SH-SY5Y (cell line): Measurements from ENCODE around the gene GNPDA2.

Experiments
- GATA2 ChIP-seq: IDR thresholded peaks from 2 replicates; pipeline ENCODE4 v1.6.1; 2011; ENCODE audit warnings: mild to moderate bottlenecking, low read depth, low read length
- GATA3 ChIP-seq: IDR thresholded peaks from 2 replicates; pipeline ENCODE4 v1.6.1; 2011; ENCODE audit warnings: low read depth, mild to moderate bottlenecking, low read length, moderate library complexity

Gene GNPDA2

DNA sequence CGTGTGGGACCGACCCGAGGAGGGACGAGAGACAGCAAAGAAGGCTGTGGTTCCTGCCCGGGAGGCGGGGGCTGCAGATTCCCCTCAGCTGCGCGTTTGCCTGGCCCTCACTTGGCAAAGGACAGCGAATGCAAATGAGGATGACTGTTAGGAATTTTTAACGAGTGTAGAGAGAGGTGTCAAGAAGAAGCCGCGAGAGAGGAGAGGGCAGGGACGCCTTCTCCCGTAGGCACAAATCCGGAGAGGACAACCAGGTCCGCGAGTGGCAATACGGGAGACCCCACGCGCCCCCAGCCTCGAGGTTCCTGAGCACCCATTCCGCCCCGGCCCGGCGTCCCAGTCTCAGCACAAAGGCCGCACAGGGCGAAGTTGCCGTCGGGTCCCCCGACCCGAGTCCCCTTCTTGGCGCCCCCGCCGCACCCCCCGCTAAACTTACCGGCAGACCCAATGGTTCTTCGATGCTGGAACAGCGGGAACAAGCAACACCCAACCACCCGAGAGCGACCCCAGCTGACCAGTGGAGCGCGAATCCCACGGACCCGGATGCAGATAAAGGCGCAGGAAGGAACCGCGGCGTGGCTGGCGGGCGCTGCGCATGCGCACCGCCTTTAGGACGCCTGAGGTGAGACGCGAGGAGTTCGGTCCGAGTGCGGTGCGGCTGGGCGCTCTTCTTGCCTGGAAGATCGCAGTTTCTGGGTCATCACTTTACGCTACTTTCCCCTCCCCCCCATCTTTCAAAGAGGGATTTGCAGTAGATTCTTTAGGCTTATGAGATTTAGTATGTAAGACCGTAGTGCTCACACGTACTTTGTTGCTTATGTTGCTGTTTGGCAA, at the start of gene GNPDA2:
Gene GNPDA2, minus strand, starts transcription at position 519 of the 834 bp plus-strand sequence. CDS start 4,349 bp downstream, outside the sequence.
- TF ChIP-seq GATA3 (no peak), GATA2 (peak; percentile 39; the same call in 1 of the 2 replicates)

DNA sequence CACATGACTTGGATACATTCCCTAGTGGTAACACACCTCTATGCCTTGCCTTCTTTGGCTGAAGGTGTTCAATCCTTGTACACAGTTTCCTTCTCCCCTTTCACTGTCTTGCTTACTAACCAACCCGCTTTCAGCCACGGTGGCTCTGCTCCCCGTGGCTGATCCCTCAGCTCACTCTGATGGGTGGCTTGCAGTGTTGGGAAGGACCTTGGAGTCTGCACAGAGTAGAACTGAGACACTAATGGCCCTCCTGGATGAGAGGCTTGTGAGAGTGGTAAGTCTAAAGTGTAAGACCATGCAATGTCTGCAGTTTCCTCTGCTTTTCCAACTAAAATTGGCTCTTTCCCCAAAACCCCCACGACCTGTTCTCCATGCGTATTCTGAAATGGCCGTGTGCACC, 46.0 kb upstream of the GNPDA2 start:
- TF ChIP-seq GATA2 (no peak), GATA3 (no peak)

DNA sequence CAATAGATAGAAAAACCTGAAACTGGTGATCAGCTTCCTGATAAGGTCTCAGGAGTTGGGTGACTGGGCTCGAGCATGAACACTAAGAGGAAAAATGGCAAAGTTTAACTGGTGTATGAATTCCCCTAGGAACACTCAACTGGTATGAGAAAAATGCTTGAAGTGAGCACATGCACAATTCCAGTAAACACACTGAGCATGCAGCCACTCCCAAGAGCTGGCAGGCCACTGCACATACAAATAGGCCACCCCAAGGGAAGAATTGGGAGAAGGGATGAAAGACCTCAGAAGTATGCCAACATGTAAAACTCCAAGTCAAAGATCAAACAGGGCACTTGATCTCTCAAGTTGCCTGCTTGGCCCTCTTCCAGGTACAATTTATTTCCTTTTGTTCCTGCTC, 45.4 kb upstream of the GNPDA2 start:
- TF ChIP-seq GATA3, result no peak
- no peak for TF ChIP-seq GATA2

DNA sequence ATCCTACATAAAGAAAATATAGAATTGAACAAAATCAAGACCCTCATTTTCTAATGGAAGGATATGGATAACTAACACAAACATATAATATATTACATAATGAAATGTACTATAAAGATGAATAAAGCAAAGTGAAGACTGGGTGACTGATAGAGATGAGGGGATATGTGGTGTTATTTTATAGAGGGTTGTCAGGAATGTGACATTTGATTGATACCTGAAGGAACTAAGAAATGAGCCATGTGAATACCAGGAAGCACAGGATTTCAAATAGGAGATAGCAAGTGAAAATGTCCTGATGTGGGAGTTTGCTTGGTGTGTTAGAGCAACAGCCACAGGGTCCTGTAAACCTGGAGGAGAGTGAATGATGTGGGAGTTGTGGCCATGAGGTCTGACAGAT, 40.1 kb upstream of the GNPDA2 start:
- TF ChIP-seq GATA3, result no peak
- TF ChIP-seq GATA2, result no peak

DNA sequence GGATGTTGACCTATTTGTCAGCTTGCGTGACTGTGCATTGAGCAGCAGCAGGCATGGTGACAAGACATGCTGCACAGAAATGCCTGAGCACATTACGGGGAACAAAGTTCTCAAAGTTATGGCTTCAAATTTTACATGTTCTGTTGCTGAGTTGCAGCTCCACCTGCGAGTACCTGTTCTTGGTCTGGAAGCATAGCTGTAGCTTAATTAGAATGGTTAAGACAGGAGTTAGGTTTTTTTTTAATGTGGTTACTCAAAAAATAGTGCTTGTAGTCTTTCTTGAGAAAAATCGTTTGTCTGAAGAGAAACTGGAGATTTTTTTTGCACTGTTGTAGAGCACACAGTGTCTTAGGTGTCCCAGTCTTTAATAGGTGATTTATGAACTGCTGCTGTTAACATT, 38.8 kb upstream of the GNPDA2 start:
- TF ChIP-seq GATA2 (no peak), GATA3 (no peak)

DNA sequence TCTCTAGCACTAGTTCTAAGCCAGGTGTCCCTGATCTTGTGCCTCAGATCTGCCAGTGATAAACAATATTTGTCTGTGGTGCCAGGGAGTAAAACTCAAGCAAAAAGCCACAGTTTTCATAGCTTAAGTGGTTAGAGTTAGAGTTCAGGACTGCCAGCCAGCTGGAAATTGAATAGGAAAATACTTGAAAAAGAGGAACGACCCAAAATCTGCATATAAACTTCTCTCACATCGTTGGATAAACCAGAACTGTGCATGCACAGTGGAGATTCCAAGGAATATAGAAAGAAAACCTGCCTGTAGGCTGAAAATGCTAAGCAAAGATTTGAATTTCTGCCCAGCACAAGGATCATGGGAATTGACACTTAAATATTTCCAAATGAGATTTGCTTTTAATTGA, 35.0 kb upstream of the GNPDA2 start:
- TF ChIP-seq GATA2, result no peak

DNA sequence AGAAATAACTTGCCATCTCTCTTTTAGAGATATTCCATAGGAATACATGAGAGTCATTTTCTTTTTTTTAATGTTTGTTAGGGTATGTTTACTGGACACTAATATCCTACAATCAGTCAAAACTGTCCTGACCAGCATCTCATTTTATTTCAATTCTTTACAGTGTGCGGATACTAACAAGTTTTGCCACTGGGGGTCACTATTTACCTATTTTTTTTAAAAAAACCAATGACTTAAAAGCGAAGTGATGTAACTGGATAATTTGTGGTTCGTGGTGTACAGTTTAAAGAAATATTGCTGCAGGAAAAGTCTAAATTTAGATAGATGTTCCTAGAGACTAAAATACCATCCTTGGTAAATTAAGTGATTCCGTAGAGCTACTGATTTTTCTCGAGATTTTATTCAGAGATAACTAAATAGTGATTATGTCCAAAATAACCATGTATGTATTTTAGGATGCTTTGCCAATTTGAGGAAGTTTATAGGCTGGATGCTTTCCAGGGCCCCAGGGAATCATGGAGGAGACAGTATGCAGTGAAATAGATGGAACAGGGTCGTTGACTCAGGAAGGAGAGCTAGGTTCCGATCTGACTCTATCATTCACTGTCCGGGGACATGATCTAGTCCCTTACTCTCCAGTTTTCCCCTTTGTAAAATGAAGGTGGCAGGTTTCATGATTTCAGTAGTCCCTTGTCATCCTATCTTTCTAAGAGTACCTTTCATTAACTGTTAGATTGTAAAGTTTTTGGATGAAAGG, 34.0 kb upstream of the GNPDA2 start:
- TF ChIP-seq GATA2 (no peak), GATA3 (no peak)

DNA sequence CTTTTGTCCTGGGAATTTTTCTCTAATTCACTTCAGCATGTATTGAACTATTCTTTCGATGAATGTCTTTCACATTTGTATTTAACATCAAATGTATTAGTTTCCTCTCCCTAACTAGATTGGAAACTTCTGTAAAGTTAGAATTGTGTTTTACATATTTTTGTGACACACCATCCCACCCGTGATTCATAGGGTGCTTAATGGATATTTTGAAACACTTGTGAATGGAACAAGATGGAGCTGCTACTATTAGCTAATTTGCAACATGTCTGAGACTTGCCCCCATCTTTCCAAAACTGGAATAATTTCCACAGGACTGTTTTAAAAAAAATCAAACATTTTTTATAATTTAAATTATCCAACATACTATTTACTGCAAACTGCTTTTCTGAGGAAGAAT, 30.2 kb upstream of the GNPDA2 start:
- no peak for TF ChIP-seq GATA2
- TF ChIP-seq GATA3, result no peak

DNA sequence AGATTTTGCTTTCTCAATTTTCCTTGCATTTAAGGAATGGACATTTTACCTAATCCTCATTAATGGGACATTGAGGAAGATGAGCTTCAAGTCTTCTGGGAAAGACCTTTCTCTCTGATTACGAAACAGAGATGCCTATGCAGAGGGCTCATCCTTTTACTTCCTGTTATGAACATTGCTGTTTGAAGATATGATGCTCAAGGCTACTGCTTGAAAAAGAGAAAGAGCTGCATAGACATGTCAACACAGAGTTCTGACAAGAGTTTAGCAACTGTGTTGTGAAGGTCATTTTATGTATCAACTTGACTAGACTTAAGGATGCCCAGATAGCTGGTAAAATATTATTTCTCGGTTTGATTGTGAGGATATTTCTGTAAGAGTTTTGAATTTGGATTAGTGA, 13.8 kb upstream of the GNPDA2 start:
- TF ChIP-seq GATA3, result no peak
- TF ChIP-seq GATA2, result no peak

DNA sequence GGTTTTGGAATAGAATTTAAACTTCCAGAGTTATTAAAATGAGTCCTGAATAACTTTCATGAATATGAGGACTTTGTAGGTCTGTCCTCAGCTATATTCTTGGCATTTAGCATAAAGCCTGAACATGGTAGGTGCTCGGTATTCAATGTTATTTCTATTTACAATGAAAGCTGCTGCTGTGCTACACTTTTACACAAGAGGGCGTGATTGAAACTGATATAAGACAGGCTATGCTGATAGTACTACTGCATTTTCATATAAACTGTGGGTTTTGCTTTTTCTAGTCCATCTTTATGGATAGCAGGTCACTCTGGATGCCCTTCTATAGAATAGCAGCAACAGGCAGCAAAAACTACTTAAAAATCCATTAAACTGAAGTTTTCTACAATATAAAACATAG, 12.3 kb upstream of the GNPDA2 start:
- TF ChIP-seq GATA2 (no peak), GATA3 (no peak)

DNA sequence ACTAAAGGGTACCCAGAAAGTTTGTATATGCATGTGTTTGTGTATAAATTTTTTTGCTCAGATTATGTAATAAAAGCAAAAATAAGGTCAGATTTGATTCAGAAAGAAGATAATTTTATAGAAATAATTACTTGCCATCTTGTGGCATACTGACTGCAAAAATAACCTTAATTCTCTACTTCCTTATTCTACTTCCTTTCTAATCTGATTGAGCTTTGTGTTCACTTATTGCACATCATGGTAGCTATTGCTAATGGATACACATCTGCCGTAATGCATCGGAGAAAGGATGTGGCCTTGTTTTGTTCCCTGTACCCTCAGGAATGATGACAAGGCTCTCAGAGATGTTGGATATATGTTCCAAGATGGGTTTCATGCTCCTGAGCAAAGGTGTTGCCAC, 10.5 kb upstream of the GNPDA2 start:
- TF ChIP-seq GATA2 (no peak), GATA3 (no peak)

DNA sequence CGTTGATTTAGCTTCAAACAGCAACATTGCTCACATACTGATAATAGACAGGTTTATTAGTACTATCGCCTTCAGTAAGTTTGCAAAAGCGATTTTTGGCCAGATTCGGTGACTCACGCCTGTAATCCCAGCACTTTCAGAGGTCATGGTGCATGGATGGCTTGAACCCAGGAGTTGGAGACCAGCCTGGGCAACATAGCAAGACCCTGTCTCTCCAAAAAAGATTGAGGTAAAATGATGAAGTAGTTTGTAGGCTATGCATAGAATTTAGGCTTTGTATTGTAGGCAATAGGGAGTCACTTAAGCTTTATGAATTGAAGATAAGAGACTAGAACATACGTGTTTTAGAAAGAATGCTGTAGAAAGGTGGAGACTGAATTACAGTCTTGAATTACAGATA, 1.1 kb upstream of the GNPDA2 start:
- TF ChIP-seq GATA2, result no peak
- no peak for TF ChIP-seq GATA3

DNA sequence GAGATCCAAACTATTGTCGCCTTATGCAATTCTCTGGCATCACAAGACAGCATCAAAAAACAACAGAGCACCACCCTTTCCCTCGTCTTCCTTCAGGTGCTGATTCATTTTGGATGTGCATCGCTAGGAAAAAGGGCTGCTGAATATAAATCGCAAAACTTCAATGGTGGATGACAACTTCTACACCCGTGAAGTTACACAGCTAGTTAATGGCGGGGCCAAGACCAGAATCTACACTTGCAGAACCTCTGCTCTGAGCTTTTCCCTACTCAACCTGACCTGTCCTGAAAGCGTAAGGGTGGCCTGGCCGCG, 674 bp downstream of the GNPDA2 start:
- no peak for TF ChIP-seq GATA3

DNA sequence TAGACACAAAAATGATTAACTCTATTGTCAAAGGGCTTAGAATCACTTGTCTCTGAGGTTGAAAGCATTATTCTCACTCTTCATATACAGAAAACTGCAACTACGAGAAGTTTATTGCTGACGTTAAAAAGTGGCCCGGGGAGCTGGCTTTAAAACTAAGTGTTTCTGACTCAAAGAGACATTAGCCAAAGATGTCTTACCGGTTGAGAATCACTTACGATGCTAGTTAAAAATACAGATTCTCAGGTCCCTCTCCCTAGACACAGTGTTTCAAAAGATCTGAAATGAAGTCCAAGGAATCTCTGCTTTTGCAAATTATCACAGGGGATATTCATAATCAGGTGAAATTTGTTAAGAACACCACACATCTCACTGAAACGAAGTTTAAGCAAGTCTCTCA, 1.2 kb downstream of the GNPDA2 start:
- no peak for TF ChIP-seq GATA3
- no peak for TF ChIP-seq GATA2

DNA sequence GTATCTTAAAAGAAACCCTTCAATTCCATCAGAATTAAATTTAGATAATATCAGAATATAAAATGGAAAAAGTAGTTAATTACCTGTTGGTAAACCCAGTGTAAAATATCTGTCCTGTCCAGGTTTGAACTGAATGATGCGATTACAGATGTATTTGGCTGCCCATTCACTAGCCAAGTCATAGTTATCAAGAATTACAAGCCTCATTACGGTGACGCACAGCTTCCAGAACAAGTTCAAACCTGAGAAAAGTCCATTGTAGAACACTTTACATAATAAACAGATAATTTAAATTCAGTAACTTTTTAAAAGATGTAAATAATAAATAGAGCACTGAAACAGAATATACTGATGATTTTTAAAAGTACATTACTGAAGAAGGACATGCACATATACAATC, 4.4 kb downstream of the GNPDA2 start:
- no peak for TF ChIP-seq GATA2
- no peak for TF ChIP-seq GATA3

DNA sequence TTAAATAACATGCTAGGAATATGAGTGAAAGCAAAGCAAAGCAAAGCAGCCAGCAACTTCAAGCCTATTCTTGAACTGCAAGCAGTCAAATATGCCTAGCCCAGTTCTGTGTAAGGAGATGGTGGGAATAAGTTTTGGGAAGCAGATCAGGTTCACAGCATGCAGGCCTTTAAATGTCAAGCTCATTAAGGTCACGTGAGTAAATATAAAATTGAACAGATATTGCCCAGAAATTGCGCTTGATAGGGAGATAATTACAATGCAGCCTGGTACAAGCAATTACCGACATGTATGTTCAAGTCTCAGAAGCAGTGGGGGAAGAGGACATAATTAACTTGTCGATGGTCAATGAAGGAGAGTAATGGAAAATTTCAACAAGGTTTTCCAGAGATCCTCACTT, 6.0 kb downstream of the GNPDA2 start:
- no peak for TF ChIP-seq GATA2
- no peak for TF ChIP-seq GATA3
